Mesenteric fat pad (tissue), 1 donor: ENCODE measurements around the gene SUZ12. TPM values are rescaled to one million over a fixed set of nuclear protein-coding genes. Genes with fewer than 3 reads are reported as not detected.
"Not testable (repeated sequence)": the region's sequence is repeated elsewhere in the genome, so short reads cannot be mapped to it uniquely, and the experiment has no call there.

Experiments
- DNase-seq: peaks from one replicate; pipeline ENCODE4 v3.0.0-alpha.2; 2020; ENCODE audit warnings: low spot score
- total RNA-seq: library from RNA; stranded (reverse); fragmentation: NEBNext Ultra II Directional; extraction: Animal tissue kit (Norgen Biotek cat#: 25700); gene quantifications from one replicate; pipeline ENCODE4 v1.2.1, GENCODE V29; 2021
- donor health status: DM: yes; HTN: yes; CAD: no.

The SUZ12 gene
- total RNA-seq, 1 donor from 2014 or later = 19.6 TPM

DNA sequence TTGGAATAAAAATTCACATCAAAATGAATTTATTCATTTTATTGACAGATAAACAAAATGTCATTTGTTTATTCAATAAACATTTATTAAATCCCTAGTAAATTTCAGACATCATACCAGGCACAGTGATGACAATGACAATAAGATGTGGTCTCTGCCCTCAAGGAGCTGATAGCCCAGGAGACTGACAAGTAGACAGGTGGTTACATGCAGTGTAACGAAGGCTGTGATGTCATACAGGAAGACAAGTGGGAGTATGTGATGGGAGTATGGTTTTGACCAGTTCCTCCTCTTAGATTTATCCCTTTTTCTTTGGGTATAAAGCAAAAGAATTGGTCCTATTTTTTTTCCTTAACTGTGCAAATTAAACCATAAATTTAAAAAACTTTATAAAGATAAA is 97.0 kb downstream of the SUZ12 start:
- DNase-seq = not testable (repeated sequence)

GRCh38 chr17:32040246-32040645 is 103.4 kb downstream of the SUZ12 start:
- not testable (repeated sequence) for DNase-seq

DNA sequence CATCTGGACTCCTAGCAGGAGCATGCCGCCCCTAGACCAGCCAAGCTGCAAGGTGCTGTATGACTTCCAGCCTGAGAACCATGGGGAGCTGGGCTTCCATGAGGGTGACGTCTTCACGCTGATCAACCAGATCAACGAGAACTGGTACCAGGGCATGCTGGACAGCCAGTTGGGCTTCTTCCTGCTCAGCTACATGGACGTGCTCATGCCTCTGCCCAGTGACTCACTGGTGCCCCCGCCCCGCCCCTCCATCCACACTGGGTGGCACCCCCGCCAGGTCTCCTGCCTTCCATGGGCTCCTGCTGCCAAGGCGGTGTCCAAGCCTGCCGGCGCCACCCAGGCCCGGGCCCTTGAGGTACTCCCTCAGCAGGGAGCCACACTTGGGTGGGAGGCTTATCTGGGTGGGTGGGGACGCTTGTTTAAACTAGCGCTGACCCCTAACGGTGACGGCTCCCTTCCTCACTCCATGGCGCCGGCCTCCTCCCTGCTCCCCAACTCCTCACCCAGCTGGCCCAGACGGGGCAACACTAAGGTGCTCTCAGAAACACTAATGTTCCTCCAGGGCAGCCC is 104.6 kb downstream of the SUZ12 start:
- not testable (repeated sequence) for DNase-seq

DNA sequence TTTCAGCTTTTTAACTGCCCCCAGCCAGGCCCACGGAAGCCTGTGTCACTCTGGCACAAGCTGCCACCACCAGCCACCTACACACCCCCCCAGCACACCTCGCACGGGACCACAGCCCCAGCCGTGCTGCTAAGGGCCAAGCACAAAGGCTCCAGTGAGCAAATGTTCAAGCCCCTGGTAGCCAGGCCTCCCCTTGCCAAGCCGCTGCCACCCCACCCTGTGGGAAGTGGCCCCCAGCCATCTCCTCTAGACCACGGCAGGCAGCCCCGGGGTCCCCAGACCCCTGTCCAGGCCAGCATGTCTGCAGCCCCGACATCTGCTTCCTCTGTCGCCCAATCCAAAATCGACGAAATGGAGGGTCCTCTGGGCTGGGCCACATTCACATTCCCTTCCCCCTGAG is 105.5 kb downstream of the SUZ12 start:
- DNase-seq = not testable (repeated sequence)

- not testable (repeated sequence) for DNase-seq
These were observed 108.8 kb downstream of the SUZ12 start for GRCh38 chr17:32045611-32046010.

DNA sequence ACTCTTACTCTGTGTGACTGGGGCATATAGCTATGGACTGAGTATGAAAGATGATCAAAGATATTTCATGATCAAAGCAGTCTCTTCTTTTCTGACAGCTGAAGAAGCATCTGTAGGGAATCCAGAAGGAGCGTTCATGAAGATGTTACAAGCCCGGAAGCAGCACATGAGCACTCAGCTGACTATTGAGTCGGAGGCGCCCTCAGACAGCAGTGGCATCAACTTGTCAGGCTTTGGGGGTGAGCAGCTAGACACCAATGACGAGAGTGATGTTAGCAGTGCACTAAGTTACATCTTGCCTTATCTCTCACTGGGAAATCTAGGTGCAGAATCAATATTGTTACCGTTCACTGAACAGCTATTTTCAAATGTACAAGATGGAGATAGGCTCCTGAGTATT is 110.9 kb downstream of the SUZ12 start:
- not testable (repeated sequence) for DNase-seq

Other genes starting within 250 kb of the SUZ12 start
- 61.3 TPM for gene COPRS, start 77.8 kb upstream of the SUZ12 start, total RNA-seq
- 56.3 TPM for gene UTP6, start 35.3 kb upstream of the SUZ12 start, total RNA-seq
- gene LRRC37B, start 70.4 kb downstream of the SUZ12 start, total RNA-seq = 7.1 TPM
- gene RHOT1, start 205.5 kb downstream of the SUZ12 start, total RNA-seq = 33.2 TPM